ENCODE data around the gene KNTC1.

The KNTC1 gene

GRCh38 chr12:122523846-122524718 is 3.0 kb upstream of the KNTC1 start:
- TF ChIP-seq FOXP2 (optimal IDR thresholded peaks at IDR 0.05; ENCODE audit: borderline replicate concordance, extremely low read depth, extremely low read length, insufficient read depth) (no peak), TAF1 (IDR thresholded peaks at IDR 0.05; ENCODE audit: borderline replicate concordance, insufficient read depth, low read length) (no peak), POLR2AphosphoS5 (IDR thresholded peaks at IDR 0.05; ENCODE audit: low read depth, low read length) (no peak), SIN3A (IDR thresholded peaks at IDR 0.05; ENCODE audit: borderline replicate concordance, insufficient read depth, low read length) (no peak), REST (IDR thresholded peaks at IDR 0.05; ENCODE audit: insufficient read depth in 1 of 2, low read depth in 2 of 2, low read length in 2 of 2) (no peak)

- TF ChIP-seq FOXP2 (optimal IDR thresholded peaks at IDR 0.05; ENCODE audit: borderline replicate concordance, extremely low read depth, extremely low read length, insufficient read depth), result no peak
- TF ChIP-seq POLR2AphosphoS5 (IDR thresholded peaks at IDR 0.05; ENCODE audit: low read depth, low read length), result no peak
- no peak for TF ChIP-seq SIN3A (IDR thresholded peaks at IDR 0.05; ENCODE audit: borderline replicate concordance, insufficient read depth, low read length)
- TF ChIP-seq REST (IDR thresholded peaks at IDR 0.05; ENCODE audit: insufficient read depth in 1 of 2, low read depth in 2 of 2, low read length in 2 of 2), result no peak
- no peak for TF ChIP-seq TAF1 (IDR thresholded peaks at IDR 0.05; ENCODE audit: borderline replicate concordance, insufficient read depth, low read length)
Observed at GRCh38 chr12:122527478-122527944, 462 bp downstream of the KNTC1 start.

- TF ChIP-seq FOXP2 (optimal IDR thresholded peaks at IDR 0.05; ENCODE audit: borderline replicate concordance, extremely low read depth, extremely low read length, insufficient read depth) (no peak), POLR2AphosphoS5 (IDR thresholded peaks at IDR 0.05; ENCODE audit: low read depth, low read length) (no peak), SIN3A (IDR thresholded peaks at IDR 0.05; ENCODE audit: borderline replicate concordance, insufficient read depth, low read length) (no peak), REST (IDR thresholded peaks at IDR 0.05; ENCODE audit: insufficient read depth in 1 of 2, low read depth in 2 of 2, low read length in 2 of 2) (no peak), TAF1 (IDR thresholded peaks at IDR 0.05; ENCODE audit: borderline replicate concordance, insufficient read depth, low read length) (no peak)
Observed at GRCh38 chr12:122528582-122528981, 1.5 kb downstream of the KNTC1 start.

- no peak for TF ChIP-seq REST (IDR thresholded peaks at IDR 0.05; ENCODE audit: insufficient read depth in 1 of 2, low read depth in 2 of 2, low read length in 2 of 2)
- no peak for TF ChIP-seq TAF1 (IDR thresholded peaks at IDR 0.05; ENCODE audit: borderline replicate concordance, insufficient read depth, low read length)
- TF ChIP-seq POLR2AphosphoS5 (IDR thresholded peaks at IDR 0.05; ENCODE audit: low read depth, low read length), result no peak
- no peak for TF ChIP-seq FOXP2 (optimal IDR thresholded peaks at IDR 0.05; ENCODE audit: borderline replicate concordance, extremely low read depth, extremely low read length, insufficient read depth)
- TF ChIP-seq SIN3A (IDR thresholded peaks at IDR 0.05; ENCODE audit: borderline replicate concordance, insufficient read depth, low read length), result no peak
Observed at GRCh38 chr12:122528992-122529391, 1.9 kb downstream of the KNTC1 start.

Data from PFSK-1 (cell line).